Heart right ventricle (tissue), 16 donors: Measurements from ENCODE around the gene ZMIZ1. TPM values are rescaled to one million over a fixed set of nuclear protein-coding genes. Genes with fewer than 3 reads are reported as not detected.

Source experiments
- ATAC-seq, 8 donors: fragments of 200-7000 bp; cut with Tn5 transposase; one replicate each; pipeline ENCODE4 v1.9.1; 2020; ENCODE audit warnings: mild to moderate bottlenecking in 8 of 8, moderate library complexity in 8 of 8, moderate number of reproducible peaks in 1 of 8
- DNase-seq, 2 donors: peaks; one replicate each; pipeline ENCODE4 v3.0.0-alpha.2; 2020
- H3K27ac ChIP-seq, 10 donors: fragments of 200-600 bp; sonication (generic) in 2 of 10; one replicate each; pipeline versions ENCODE4 v1.5.0 to v1.8.0; 2020 to 2022; ENCODE audit warnings: mild to moderate bottlenecking in 3 of 10
- H3K27me3 ChIP-seq, 7 donors: fragments of 200-600 bp; one replicate each; pipeline ENCODE4 v1.8.0; 2021 to 2022; ENCODE audit warnings: mild to moderate bottlenecking in 2 of 7
- H3K36me3 ChIP-seq, 9 donors: fragments of 200-600 bp; sonication (generic) in 1 of 9; one replicate each; pipeline versions ENCODE4 v1.5.0 to v1.8.0; 2020 to 2022; ENCODE audit warnings: mild to moderate bottlenecking in 2 of 9
- H3K4me1 ChIP-seq, 9 donors: fragments of 200-600 bp; sonication (generic) in 1 of 9; one replicate each; pipeline versions ENCODE4 v1.5.0 to v1.8.0; 2020 to 2022; ENCODE audit warnings: mild to moderate bottlenecking in 4 of 9
- H3K4me3 ChIP-seq, 10 donors: fragments of 200-600 bp; sonication (generic) in 2 of 10; one replicate each; pipeline versions ENCODE4 v1.5.0 to v1.8.0; 2020 to 2022; ENCODE audit warnings: mild to moderate bottlenecking in 7 of 10, moderate library complexity in 2 of 10
- H3K9me3 ChIP-seq, 11 donors: fragments of 200-600 bp in 10 of 11; sonication (generic) in 2 of 11; one replicate each; pipeline versions ENCODE4 v1.5.0 to v1.8.0; 2013 to 2022; ENCODE audit warnings: mild to moderate bottlenecking in 2 of 11, control low read depth in 1 of 11, moderate library complexity in 1 of 11
- WGBS, 2 donors: extraction: QIAGEN DNeasy Blood & Tissue Kit; methylation state at CpG; one replicate each; pipeline ENCODE4 v1.1.7; 2013; ENCODE audit warnings: inconsistent platforms in 1 of 2; 5-methylcytosine and 5-hydroxymethylcytosine counted together
- intact Hi-C, 10 donors: fragments of 100-400 bp; cut with DNase I; formaldehyde crosslinking; loops; one replicate each; pipeline versions ENCODE4 v1.11.1 to v1.14.2; 2022
- polyA plus RNA-seq, 2 donors: library from polyadenylated mRNA; stranded (reverse); fragments of 200-250 nt; gene quantifications; one replicate each; pipeline ENCODE4 v1.2.3, GENCODE V29; 2013
- total RNA-seq, 10 donors: library from RNA; stranded (reverse); fragmentation: NEBNext Ultra II Directional in 3 of 10; extraction: Animal tissue kit (Norgen Biotek cat#: 25700) in 3 of 10; gene quantifications; one replicate each; pipeline versions ENCODE4 v1.2.1 to v1.2.4, GENCODE V29; 2021 to 2023
- TF ChIP-seq, protein P1 (sequence below), 9 donors: fragments of 200-600 bp; sonication (generic) in 2 of 9; IDR thresholded peaks; one replicate each; pipeline versions ENCODE4 v1.5.0 to v1.8.0; 2021 to 2022; ENCODE audit warnings: antibody characterized with exemption in 9 of 9, mild to moderate bottlenecking in 5 of 9, moderate library complexity in 1 of 9
- donor health status: Arrhythmogenic right ventricular cardiomyopathy.
- donor health status: ischemic (EF 13 %, LVEDD 7.1; RV severe dilation, severe dysfunction).
- donor health status: healthy with polysubstance abuse.
- donor health status: DM: no; HTN: yes; CAD: no.
- donor health status: DM: no; HTN: no; CAD: no.
- donor health status: ischemic (EF 25% LVEDD 6.9; RV normal size, moderate dysfunction).
- donor health status: ischemic (EF 25% LVEDD 5.7; RV mildly dilated, moderate dysfunction).
- donor health status: healthy.
- donor health status: DM: yes; HTN: yes; CAD: no.
- donor health status: Ischemic cardiomyopathy.
- donor health status: ischemic (EF 35%, LVEDD 5.7; RV mildly dilated, moderate dysfunction).
- donor health status: nonischemic (EF 11% LVEDD 7.7; RV severe dilation, severe dysfunction).
- donor health status: DM: yes; HTN: yes; CAD: no.
- donor health status: PGD.
- donor health status: ischemic (EF 29% LVEDD 5.4; RV normal size, mild dysfunction).
- donor health status: nonischemic (EF 23%, LVEDD 6.1; RV moderate dilation, normal function).

ZMIZ1 gene
- total and polyA plus RNA-seq, 12 donors: 24.2 to 61.5 (median 49.8) TPM

DNA sequence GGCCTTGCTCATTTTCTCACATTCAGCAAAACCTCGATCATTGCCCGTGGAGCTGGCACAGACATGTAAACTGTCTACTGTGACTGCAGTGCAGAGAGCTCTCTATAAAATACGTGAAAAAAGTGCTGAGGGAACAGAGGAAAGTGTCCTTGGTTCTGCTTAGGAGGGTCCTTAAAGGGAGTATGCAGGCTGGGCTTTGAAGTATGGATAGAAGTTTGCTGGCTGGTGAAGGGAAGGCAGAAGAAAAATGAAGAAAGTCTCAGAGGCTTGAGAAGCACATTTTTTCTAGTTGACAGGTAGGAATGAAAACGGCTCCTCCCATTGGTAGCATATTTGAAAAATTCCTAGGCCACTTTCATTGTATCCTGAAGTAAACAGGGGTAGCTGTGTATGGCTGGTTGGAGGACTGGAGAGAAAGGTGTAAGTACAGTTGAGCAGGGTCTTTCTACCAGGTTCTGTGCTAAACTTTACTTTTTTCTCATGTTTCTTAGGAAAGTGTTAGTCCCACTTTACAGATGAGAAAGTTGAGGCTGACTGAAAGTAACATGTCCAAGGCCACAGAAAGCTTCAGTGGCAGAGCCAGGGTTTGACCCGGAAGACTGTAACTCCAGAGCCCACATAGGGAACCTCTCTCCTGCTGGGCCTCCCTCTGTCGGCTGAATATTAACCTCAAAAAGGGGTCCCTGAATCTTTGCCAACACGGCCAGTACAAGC is 215.5 kb downstream of the ZMIZ1 start:
- H3K27ac ChIP-seq: peak overlapping the region in 3 of 10 donors; percentile 71 to 86 (median 85)
- peaks cover 0 to 86% (median 31%) of the 10 kb centered on the region in 9 donors for H3K36me3 ChIP-seq
- H3K27me3 ChIP-seq: no peaks in the 10 kb centered on the region
- WGBS, 2 donors: 92% methylated on average over 7 of the region's 7 CpGs
- intact Hi-C loops: no loop called here
- peaks cover 20 to 72% (median 32%) of the 10 kb centered on the region in 9 donors for H3K4me1 ChIP-seq
- H3K9me3 ChIP-seq: no peaks in the 10 kb centered on the region
- H3K4me3 ChIP-seq: no peak overlapping the region
- ATAC-seq (no peak), DNase-seq (no peak)
- TF ChIP-seq, protein P1, sequence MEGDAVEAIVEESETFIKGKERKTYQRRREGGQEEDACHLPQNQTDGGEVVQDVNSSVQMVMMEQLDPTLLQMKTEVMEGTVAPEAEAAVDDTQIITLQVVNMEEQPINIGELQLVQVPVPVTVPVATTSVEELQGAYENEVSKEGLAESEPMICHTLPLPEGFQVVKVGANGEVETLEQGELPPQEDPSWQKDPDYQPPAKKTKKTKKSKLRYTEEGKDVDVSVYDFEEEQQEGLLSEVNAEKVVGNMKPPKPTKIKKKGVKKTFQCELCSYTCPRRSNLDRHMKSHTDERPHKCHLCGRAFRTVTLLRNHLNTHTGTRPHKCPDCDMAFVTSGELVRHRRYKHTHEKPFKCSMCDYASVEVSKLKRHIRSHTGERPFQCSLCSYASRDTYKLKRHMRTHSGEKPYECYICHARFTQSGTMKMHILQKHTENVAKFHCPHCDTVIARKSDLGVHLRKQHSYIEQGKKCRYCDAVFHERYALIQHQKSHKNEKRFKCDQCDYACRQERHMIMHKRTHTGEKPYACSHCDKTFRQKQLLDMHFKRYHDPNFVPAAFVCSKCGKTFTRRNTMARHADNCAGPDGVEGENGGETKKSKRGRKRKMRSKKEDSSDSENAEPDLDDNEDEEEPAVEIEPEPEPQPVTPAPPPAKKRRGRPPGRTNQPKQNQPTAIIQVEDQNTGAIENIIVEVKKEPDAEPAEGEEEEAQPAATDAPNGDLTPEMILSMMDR (IDR thresholded peaks at IDR 0.05): no peak

DNA sequence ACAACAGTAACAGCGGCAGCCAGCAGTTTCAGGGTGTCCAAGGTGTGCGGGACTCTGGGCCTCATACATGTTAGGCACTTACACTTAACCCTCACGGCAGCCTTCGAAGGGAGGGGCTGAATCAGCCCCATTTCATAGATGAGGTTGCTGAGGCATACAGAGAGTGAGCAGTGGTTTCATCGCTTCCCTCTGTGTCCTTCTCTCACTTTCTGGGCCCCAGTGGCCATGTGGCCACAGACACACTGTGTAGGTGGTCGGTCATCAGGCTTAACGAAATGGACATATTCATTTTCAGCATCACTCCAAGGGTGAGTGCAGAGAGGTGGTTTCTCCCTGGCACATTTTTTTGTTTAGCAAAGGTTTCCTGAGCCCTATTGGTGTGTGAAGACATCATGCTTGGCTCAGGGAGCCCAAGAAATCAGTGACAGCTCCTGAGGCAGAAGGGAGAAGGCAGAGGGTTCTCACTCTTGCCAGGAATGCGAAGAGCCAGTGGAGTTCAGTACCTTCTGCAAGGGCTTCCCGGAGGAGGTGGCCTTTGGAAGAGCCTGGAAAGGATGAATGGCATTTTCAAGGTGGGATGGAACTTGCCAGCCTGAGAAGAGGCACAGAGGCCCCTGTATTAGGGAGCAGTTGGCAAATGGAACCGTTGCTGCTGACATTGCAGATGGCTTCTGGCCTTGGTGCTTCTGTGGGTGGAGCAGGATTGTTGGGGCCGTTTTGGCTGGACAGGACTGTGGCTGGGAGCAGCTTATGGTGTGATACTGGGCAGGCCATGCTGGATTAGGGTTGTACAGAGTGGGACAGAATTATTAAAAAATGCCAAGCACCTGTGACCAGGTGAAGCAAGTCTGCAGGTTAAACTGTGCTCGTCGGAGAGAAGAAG is 216.8 kb downstream of the ZMIZ1 start:
- 76 to 77% methylated on average over 13 of the region's 13 CpGs for WGBS, 2 donors

DNA sequence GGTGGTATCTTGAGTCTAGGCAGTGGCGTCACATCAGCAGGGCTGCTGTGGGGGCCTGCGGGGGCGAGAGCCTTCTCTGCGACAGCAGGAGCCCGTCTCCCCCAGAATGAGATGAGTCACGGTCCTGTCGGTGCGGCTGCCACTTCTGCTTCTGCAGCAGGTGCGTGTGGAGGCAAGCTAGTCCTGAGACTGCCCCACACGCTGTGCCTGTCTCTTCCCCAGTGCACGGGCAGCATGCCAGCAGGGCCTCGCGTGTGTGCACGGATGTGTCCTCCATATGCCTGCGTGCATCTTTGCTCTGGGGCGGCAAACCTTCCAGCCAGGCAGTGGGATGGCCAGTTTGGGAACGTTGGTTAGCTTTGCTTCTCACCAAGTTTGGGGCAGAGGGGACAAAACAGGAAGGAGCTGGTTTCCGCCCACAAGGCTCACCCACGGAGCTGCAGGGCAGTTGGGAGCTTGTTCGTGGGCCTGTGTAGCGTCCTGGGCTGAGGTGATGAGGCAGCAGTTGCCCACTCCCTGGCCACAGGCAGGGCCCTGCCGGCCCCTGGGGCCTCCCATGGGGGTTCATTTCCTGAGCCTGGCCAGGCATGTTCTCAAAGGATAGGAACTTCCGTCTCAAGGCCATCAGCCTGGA is 217.7 kb downstream of the ZMIZ1 start:
- peak; percentile 57 to 78 for DNase-seq
- 34 to 42% methylated on average over 23 of the region's 23 CpGs for WGBS, 2 donors
- peak overlapping the region in 1 of 10 donors; percentile 13 for H3K4me3 ChIP-seq
- H3K27me3 ChIP-seq: no peaks in the 10 kb centered on the region
- TF ChIP-seq, protein P1 (IDR thresholded peaks at IDR 0.05): no peak
- H3K27ac ChIP-seq: peak overlapping the region in 9 of 10 donors; percentile 26 to 86 (median 58)
- H3K9me3 ChIP-seq: no peaks in the 10 kb centered on the region
- peak; percentile 43 to 66 (median 51) for ATAC-seq
- intact Hi-C loops: no loop called here
- H3K36me3 ChIP-seq: peaks cover 0 to 89% (median 26%) of the 10 kb centered on the region in 9 donors
- peaks cover 20 to 72% (median 32%) of the 10 kb centered on the region in 9 donors for H3K4me1 ChIP-seq

More for the DNA sequence above, 216.8 kb downstream of the ZMIZ1 start:
- intact Hi-C loops: no loop called here
- Histone ChIP-seq H3K27me3 (no peaks in the 10 kb centered on the region), H3K27ac (peak overlapping the region in 9 of 10 donors; percentile 26 to 86 (median 58)), H3K9me3 (no peaks in the 10 kb centered on the region), H3K4me3 (peak overlapping the region in 1 of 10 donors; percentile 13), H3K36me3 (peaks cover 0 to 89% (median 25%) of the 10 kb centered on the region in 9 donors), H3K4me1 (peaks cover 20 to 72% (median 32%) of the 10 kb centered on the region in 9 donors)
- ATAC-seq (peak in 3 of 8 donors; percentile 3 to 18 (median 4)), DNase-seq (no peak)
- TF ChIP-seq, protein P1 (IDR thresholded peaks at IDR 0.05): no peak
